BJ (cell line): ENCODE results near the gene STAM2. TPM values are rescaled to one million over a fixed set of nuclear protein-coding genes. Genes with fewer than 3 reads are reported as not detected.

Source experiments
- CTCF ChIA-PET: fragments of 350-600 bp; formaldehyde crosslinking; extraction: SDS; loops from one replicate; lab custom pipeline; 2021; ENCODE audit warnings: antibody characterized with exemption, inconsistent platforms; lab: Yijun Ruan, JAX
- POLR2A ChIA-PET: fragments of 300-600 bp; sonication (Branson Sonifier 250); formaldehyde crosslinking; extraction: SDS; loops from one replicate; lab custom pipeline; 2021; ENCODE audit warnings: antibody characterized with exemption; lab: Charles Lee
- DNase-seq: peaks from one replicate; pipeline ENCODE4 v3.0.0-alpha.2; 2011; ENCODE audit warnings: low read depth
- H3K27me3 ChIP-seq: 2 replicates; pipeline ENCODE4 v1.6.0; 2011; ENCODE audit warnings: low read length; ENCODE audit not compliant: control insufficient read depth, insufficient read depth
- H3K36me3 ChIP-seq: 2 replicates; pipeline ENCODE4 v1.5.1; 2011; ENCODE audit warnings: low read length; ENCODE audit not compliant: control insufficient read depth, insufficient read depth
- H3K4me3 ChIP-seq: 2 replicates; pipeline ENCODE4 v1.5.1; 2011; ENCODE audit warnings: low read depth, mild to moderate bottlenecking, control low read depth, low read length
- CTCF ChIP-seq: IDR thresholded peaks from 2 replicates; pipeline ENCODE4 v1.5.1; 2011; ENCODE audit warnings: low read depth, mild to moderate bottlenecking, control low read depth, inconsistent platforms, low read length, moderate library complexity; ENCODE audit not compliant: insufficient read depth
- polyA plus RNA-seq: library from polyadenylated mRNA; depleted of rRNA; stranded (reverse); fragments of >200 nt; gene quantifications from 2 replicates; pipeline ENCODE4 v1.2.3, GENCODE V29; 2011

Gene STAM2
- polyA plus RNA-seq, 1 experiment: 12.4 TPM

DNA sequence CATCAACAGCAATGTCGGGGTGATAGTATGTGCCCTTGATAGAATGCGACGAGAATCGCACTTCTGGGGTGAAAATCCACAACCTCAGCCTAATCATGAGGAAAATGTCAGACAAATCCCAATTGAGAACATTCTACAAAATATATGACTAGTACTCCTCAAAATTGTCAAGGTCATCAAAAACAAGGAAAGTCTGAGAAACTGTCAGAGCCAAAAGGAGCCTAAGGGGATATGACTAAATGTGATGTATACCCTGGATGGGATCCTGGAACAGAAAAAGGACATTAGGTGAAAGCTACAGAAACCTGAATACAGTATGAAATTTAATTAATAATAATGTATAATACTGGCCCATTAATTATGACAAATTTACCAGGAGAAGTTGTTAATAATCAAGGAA is 69.1 kb downstream of the STAM2 start:
- H3K27me3 ChIP-seq: peaks cover 4% of the 10 kb centered on the region; the same call in 1 of the 2 replicates
- no peak for TF ChIP-seq CTCF
- CTCF ChIA-PET: interaction anchor here (0.7 to 1.8 kb wide), 2 partner anchors 15 to 55 kb away, joined by 3 to 5 read pairs; no protein-coding TSS in a partner anchor
- no peaks in the 10 kb centered on the region for H3K36me3 ChIP-seq
- no peak for DNase-seq
- POLR2A ChIA-PET: no interaction called here
- H3K4me3 ChIP-seq: no peak overlapping the region

- CTCF ChIA-PET: no interaction called here
- POLR2A ChIA-PET: interaction anchor here (0.7 kb wide), 1 partner anchor 98 kb away, joined by 5 read pairs; no protein-coding TSS in a partner anchor
- TF ChIP-seq CTCF: no peak
Observed at GRCh38 chr2:152103271-152103670, 72.3 kb downstream of the STAM2 start.

GRCh38 chr2:152100961-152101360 is 74.6 kb downstream of the STAM2 start:
- ChIA-PET CTCF (interaction anchor here (0.6 to 0.7 kb wide), 2 partner anchors 20 to 74 kb away, joined by 3 read pairs; no protein-coding TSS in a partner anchor), POLR2A (interaction anchor here (0.6 kb wide), 1 partner anchor 25 kb away, joined by 18 read pairs; no protein-coding TSS in a partner anchor)
- Histone ChIP-seq H3K4me3 (no peak overlapping the region), H3K27me3 (peaks cover 30% of the 10 kb centered on the region), H3K36me3 (no peaks in the 10 kb centered on the region)
- TF ChIP-seq CTCF: no peak
- DNase-seq: no peak

More at GRCh38 chr2:152103271-152103670, 72.3 kb downstream of the STAM2 start:
- H3K36me3 ChIP-seq: no peaks in the 10 kb centered on the region
- no peak for DNase-seq
- no peak overlapping the region for H3K4me3 ChIP-seq
- H3K27me3 ChIP-seq: peaks cover 25% of the 10 kb centered on the region

DNA sequence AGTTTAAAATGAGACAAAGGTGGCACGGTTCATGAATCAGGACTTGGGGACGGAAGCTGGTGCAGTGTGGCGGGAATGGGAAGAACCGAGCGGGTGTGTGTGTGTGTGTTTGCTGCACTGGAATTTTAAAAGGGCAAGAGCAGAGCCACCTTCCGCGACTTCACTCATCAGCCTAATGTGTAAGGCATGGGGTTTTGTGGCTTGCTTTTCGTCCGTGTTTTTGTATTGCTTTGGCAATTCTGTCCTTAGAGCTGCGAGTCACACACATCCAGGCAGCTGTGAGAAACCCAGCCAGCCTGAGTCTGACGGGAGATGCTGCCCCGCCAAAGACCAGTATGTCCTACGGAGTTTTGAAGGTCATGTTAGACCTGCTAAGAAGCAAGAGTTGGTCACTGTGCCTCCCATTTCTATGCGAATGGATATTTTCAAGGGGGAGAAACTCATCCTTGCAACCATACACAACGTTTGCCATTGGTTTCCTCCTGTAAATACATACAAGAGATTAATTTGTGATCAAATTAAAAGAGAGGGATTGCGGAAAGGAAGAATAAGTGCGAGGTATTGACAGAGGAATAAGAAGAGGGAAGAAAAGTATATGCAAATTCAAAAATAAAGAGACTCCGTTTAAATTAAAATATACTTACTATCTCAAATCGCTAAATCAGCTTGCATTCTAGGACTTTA is 76.1 kb downstream of the STAM2 start:
- TF ChIP-seq CTCF: no peak
- POLR2A ChIA-PET: no interaction called here
- H3K27me3 ChIP-seq: peaks cover 34% of the 10 kb centered on the region
- no peaks in the 10 kb centered on the region for H3K36me3 ChIP-seq
- CTCF ChIA-PET: interaction anchor here (0.6 to 1.0 kb wide), 2 partner anchors 49 to 1419 kb away, joined by 3 to 4 read pairs; no protein-coding TSS in a partner anchor
- DNase-seq: no peak
- peak overlapping the region; percentile 47 for H3K4me3 ChIP-seq

DNA sequence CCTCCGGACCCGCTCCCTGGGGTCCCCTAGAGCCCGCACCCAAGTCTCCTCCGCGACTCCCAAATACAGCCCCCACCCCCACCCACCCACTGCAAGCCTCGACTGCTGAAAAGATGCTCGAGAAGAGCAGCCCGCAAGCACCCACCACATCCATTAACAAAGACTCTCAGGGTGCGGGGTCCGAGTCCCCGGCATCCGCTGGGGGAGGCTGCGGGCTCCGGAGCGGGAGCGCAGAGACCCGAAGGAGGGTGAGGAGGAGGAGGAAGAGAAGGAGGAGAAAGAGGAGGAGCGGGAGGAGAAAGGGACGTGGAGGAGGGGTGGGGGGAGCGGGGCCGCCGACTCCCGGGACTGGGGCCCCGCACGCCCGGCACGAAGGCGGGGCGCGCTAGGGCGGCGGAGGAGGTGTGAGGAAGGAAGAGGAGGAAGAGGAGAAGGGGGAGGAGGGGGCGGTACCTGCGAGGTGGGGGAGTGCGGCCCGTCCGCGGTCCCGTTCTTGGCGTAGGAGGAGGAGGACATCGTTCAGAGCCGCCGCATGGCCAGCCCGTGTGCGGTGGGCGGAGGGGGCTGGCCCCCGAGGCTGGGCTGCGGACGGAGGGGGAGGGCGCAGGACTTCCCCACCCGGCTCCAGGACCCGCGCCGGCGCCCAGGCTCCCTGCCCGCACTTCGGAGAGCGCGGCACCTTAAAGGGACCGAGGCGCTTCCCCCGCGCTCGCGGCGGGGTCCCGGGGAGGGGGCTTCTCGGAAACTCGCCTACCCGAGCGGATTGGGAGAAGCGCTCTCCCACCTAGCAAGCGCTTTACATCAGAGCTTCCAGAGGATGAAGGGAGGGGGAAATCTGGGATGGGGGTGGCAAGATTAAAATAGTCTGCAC is 76.8 kb downstream of the STAM2 start, which contains the start of gene CACNB4:
Gene CACNB4, minus strand, starts transcription at position 549 of the 871 bp plus-strand sequence.
- ChIA-PET POLR2A (no interaction called here), CTCF (interaction anchor here (1.0 kb wide), 1 partner anchor 1420 kb away, joined by 3 read pairs; no protein-coding TSS in a partner anchor)
- no peaks in the 10 kb centered on the region for H3K36me3 ChIP-seq
- DNase-seq: no peak
- no peak for TF ChIP-seq CTCF
- H3K4me3 ChIP-seq: peak within 1 kb of the TSS; percentile 47
- peaks cover 35% of the 10 kb centered on the region for H3K27me3 ChIP-seq
